Peyer's patch (tissue), 4 donors: ENCODE data around the gene NIP7. TPM values are rescaled to one million over a fixed set of nuclear protein-coding genes. Genes with fewer than 3 reads are reported as not detected.

Experiments used
- DNase-seq, 3 donors: peaks; one replicate each; pipeline ENCODE4 v3.0.0-alpha.2; 2017 to 2019
- H3K27ac ChIP-seq, 4 donors: fragments of 200-600 bp; sonication (generic); one replicate each; pipeline ENCODE4 v1.5.1; 2016 to 2019
- H3K27me3 ChIP-seq, 2 donors: fragments of 200-600 bp; sonication (generic); one replicate each; pipeline ENCODE4 v1.5.1; 2019
- H3K36me3 ChIP-seq, 3 donors: fragments of 200-600 bp; sonication (generic); one replicate each; pipeline ENCODE4 v1.5.1; 2016 to 2019
- H3K4me1 ChIP-seq, 4 donors: fragments of 200-600 bp; sonication (generic); one replicate each; pipeline ENCODE4 v1.5.1; 2016 to 2019
- H3K4me3 ChIP-seq, 4 donors: fragments of 200-600 bp; sonication (generic); 1 replicate in 3 of 4; 2 replicates in 1 of 4; pipeline ENCODE4 v1.5.1; 2016 to 2019; ENCODE audit warnings: mild to moderate bottlenecking in 1 of 4
- H3K9me3 ChIP-seq, 4 donors: fragments of 200-600 bp; sonication (generic); one replicate each; pipeline ENCODE4 v1.5.1; 2016 to 2019; ENCODE audit warnings: mild to moderate bottlenecking in 1 of 4
- POLR2A ChIP-seq, 2 donors: fragments of 450-650 bp; IDR thresholded peaks; one replicate each; pipeline ENCODE4 v1.5.1; 2017; ENCODE audit warnings: antibody characterized with exemption in 2 of 2, mild to moderate bottlenecking in 2 of 2, moderate library complexity in 2 of 2
- total RNA-seq, 4 donors: library from RNA; depleted of rRNA; stranded (reverse); fragments of >200 nt; gene quantifications; one replicate each; pipeline ENCODE4 v1.1.0, GENCODE V29; 2016
- TF ChIP-seq, protein P1 (sequence below), 6 experiments: fragments of 450-650 bp in 4 of 6; fragments of 200-600 bp in 2 of 6; sonication (generic) in 1 of 6; IDR thresholded peaks; one replicate each; pipeline ENCODE4 v1.5.1; 2017 to 2019; ENCODE audit warnings: antibody characterized with exemption in 6 of 6, mild to moderate bottlenecking in 3 of 6, moderate library complexity in 1 of 6

The NIP7 gene
- total RNA-seq, 4 donors from 2014 or later, result 6.9 to 20.6 (median 10.5) TPM

DNA sequence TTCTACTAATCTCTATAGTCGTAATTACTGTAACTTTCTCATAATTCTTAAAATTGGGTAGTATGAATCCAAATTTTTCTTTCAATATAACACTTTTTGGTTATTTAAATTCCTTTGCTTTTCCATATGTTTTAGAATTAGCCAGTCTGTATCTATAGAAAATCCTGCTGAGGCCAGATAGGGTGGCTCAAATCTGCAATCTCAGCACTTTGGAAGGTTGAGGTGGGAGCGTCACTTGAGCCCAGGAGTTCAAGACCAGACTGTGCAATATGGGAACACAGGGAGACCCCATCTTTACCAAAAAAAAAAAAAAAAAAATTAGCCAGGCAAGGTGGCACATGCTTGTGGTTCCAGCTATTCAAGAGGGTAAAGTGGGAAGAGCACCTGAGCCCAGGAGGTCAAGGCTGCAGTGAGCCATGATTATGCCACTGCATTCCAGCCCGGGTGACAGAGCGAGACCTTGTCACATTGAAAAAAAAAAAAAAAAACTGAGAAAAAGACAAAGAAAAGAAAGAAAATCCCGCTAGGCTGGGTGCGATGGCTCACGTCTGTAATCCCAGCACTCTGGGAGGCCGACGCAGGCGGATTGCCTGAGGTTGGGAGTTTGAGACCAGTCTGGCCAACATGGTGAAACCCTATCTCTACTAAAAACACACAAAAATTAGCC, 37.0 kb downstream of the NIP7 start:
- no peak for DNase-seq
- H3K9me3 ChIP-seq, result no peaks in the 10 kb centered on the region
- H3K27ac ChIP-seq, result no peak overlapping the region
- H3K36me3 ChIP-seq, result peaks cover 0 to 47% (median 0%) of the 10 kb centered on the region in 3 donors
- peaks cover 0 to 17% (median 4%) of the 10 kb centered on the region in 4 donors for H3K4me1 ChIP-seq
- TF ChIP-seq, protein P1, sequence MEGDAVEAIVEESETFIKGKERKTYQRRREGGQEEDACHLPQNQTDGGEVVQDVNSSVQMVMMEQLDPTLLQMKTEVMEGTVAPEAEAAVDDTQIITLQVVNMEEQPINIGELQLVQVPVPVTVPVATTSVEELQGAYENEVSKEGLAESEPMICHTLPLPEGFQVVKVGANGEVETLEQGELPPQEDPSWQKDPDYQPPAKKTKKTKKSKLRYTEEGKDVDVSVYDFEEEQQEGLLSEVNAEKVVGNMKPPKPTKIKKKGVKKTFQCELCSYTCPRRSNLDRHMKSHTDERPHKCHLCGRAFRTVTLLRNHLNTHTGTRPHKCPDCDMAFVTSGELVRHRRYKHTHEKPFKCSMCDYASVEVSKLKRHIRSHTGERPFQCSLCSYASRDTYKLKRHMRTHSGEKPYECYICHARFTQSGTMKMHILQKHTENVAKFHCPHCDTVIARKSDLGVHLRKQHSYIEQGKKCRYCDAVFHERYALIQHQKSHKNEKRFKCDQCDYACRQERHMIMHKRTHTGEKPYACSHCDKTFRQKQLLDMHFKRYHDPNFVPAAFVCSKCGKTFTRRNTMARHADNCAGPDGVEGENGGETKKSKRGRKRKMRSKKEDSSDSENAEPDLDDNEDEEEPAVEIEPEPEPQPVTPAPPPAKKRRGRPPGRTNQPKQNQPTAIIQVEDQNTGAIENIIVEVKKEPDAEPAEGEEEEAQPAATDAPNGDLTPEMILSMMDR (IDR thresholded peaks at IDR 0.05), result no peak
- TF ChIP-seq POLR2A (IDR thresholded peaks at IDR 0.05), result no peak
- no peaks in the 10 kb centered on the region for H3K27me3 ChIP-seq
- H3K4me3 ChIP-seq, result no peak overlapping the region

DNA sequence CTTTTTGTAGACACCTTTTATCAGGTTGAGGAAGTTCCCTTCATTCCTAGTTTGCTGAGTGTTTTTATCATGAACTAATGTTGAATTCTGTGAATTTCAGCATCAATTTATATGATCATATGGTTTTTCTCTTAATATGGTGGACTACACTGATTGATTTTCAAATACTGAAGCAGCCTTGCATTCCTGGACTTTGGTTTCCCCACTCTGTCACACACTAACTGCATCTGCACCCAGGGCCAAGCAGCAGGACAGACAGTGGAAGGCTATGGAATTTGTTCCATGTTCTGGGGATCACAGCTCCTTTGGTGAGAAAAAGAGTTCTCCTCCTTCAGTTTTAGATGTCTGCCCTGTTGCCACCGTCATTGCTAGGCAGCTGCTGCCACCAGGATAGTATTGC, 38.5 kb downstream of the NIP7 start:
- Histone ChIP-seq H3K4me1 (peaks cover 0 to 9% (median 2%) of the 10 kb centered on the region in 4 donors), H3K9me3 (no peaks in the 10 kb centered on the region), H3K27ac (no peak overlapping the region), H3K27me3 (no peaks in the 10 kb centered on the region), H3K36me3 (peaks cover 0 to 51% (median 0%) of the 10 kb centered on the region in 3 donors), H3K4me3 (no peak overlapping the region)
- DNase-seq, result no peak
- TF ChIP-seq, protein P1 (IDR thresholded peaks at IDR 0.05), result no peak
- TF ChIP-seq POLR2A (IDR thresholded peaks at IDR 0.05), result no peak

DNA sequence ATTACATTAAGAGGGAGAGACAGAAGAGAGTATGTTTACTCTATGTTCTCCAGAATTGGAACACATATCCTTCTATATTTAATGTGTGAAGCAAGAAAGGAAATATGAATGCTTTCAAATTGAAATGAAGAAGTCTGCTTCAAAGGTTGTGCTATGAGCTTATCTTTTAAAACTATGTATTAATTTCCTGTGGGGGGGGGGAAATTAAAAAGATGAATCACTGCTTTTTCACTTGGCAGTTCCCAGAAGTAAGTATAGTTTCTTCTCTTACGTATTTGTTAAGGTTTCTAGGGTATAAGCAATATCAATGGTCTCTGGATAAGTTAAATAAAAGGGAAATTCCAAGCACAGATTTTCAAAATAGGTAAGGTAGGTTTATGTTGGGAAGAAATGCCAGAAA, 39.2 kb downstream of the NIP7 start:
- peaks cover 0 to 59% (median 0%) of the 10 kb centered on the region in 3 donors for H3K36me3 ChIP-seq
- TF ChIP-seq POLR2A (IDR thresholded peaks at IDR 0.05), result no peak
- TF ChIP-seq, protein P1 (IDR thresholded peaks at IDR 0.05), result no peak
- peaks cover 0 to 9% (median 0%) of the 10 kb centered on the region in 4 donors for H3K4me1 ChIP-seq
- no peak overlapping the region for H3K4me3 ChIP-seq
- no peaks in the 10 kb centered on the region for H3K9me3 ChIP-seq
- no peak overlapping the region for H3K27ac ChIP-seq
- DNase-seq, result no peak
- no peaks in the 10 kb centered on the region for H3K27me3 ChIP-seq

DNA sequence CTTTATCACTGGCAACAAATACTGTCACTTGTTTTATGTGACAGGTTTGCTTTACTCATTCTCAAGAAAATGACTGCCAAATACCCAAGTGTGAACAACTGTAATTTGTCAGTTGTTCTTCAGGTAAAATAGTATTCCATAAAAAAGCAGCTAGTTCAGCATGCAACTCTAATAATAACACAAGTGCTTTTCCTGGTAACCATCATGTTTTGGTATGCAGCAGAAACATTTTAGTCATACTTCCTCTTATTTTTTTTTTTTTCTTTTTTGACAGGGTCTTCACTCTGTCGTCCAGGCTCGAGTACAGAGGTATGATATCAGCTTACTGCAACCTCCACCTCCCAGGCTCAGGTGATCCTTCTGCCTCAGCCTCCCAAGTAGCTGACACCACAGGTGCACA, 41.7 kb downstream of the NIP7 start:
- TF ChIP-seq, protein P1 (IDR thresholded peaks at IDR 0.05), result no peak
- no peak for TF ChIP-seq POLR2A (IDR thresholded peaks at IDR 0.05)
- Histone ChIP-seq H3K36me3 (peaks cover 0 to 59% (median 0%) of the 10 kb centered on the region in 3 donors), H3K4me1 (peaks cover 0 to 15% (median 8%) of the 10 kb centered on the region in 4 donors), H3K9me3 (no peaks in the 10 kb centered on the region), H3K27ac (peak overlapping the region in 1 of 4 donors; percentile 35), H3K27me3 (no peaks in the 10 kb centered on the region), H3K4me3 (no peak overlapping the region)
- no peak for DNase-seq

DNA sequence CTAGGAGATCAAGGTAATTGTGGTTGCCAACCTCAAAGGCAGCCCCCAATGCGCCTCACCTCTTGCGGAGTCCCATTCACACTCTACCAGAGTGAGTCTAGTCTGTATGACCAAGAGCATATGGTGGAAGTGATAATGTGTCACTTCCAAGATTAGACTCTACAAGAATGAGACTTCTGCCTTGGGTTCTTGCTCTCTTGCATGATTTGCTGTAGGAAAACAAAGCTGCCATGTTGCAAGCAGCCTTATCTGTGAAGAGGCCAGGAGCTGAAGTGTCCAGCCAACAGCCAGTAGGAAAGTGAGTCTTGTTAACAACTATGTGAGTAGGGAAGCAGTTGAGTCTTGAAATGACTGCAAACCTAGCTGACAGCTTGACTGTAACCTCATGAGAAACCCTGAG, 42.8 kb downstream of the NIP7 start:
- TF ChIP-seq POLR2A (IDR thresholded peaks at IDR 0.05), result no peak
- TF ChIP-seq, protein P1 (IDR thresholded peaks at IDR 0.05), result no peak
- H3K4me3 ChIP-seq, result no peak overlapping the region
- H3K27me3 ChIP-seq, result no peaks in the 10 kb centered on the region
- no peaks in the 10 kb centered on the region for H3K9me3 ChIP-seq
- no peak for DNase-seq
- no peak overlapping the region for H3K27ac ChIP-seq
- peaks cover 0 to 59% (median 0%) of the 10 kb centered on the region in 3 donors for H3K36me3 ChIP-seq
- H3K4me1 ChIP-seq, result peaks cover 0 to 15% (median 8%) of the 10 kb centered on the region in 4 donors
